ENCODE measurements around the gene RNF144A. TPM values are rescaled to one million over a fixed set of nuclear protein-coding genes. Genes with fewer than 3 reads are reported as not detected.
A peak's percentile ranks its signal among the peaks of the same experiment; 100 is the strongest.

The RNF144A gene
- total RNA-seq, 1 donor from 2014 or later: 52.8 TPM

DNA sequence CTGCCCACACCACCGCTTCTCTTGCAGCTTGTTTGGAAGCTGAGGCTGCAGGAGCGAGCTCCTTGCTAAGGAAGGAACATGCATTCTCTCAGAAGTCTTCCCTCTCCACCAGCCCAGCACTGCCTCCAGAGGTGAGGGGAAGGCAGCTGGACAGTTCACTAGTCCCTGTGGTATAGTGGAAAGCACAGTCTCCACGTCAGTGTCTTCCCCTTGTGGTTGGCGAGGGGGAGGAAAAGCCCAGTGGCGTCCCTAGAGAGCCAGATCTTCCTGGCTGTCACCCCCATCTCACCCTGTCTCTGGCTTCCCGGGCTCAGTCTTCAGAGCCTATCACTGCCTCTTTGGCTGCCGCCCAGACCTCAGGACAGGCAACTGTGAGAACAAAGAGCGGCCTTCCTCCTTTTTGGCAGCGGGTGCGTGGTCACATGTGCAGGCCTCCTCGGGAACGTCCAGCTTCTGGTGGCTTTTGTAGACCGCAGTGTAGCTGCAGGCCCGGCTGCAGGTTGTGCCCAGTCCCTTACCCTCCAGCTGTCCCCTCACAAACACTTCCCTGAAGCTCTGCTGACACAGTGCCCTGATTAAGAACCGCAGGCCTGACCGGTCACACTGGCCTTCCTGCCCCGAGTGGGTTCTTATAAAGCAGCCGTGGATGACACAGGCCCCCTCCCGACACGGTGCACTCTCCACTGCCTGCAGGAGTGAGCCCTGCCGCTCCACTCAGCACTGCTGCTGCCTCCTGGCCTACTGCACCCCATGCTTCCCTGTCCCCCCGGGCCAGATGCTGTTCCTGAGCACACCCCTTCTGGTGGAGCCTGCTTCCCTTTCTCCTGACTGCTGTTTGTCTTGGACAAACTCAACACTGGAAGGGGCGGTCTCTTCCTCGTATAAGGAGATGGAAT, 90.9 kb downstream of the RNF144A start:
- H3K36me3 Mint-ChIP-seq: peaks cover 15% of the 10 kb centered on the region
- TF ChIP-seq CTCF (IDR thresholded peaks at IDR 0.05; ENCODE audit: unreplicated experiment): no peak
- H3K27ac Mint-ChIP-seq: peak overlapping the region; percentile 86
- no peaks in the 10 kb centered on the region for H3K9me3 Mint-ChIP-seq
- DNase-seq (ENCODE audit: low spot score in 2 of 2, unreplicated experiment in 2 of 2): peak; percentile 44 to 58
- H3K4me3 Mint-ChIP-seq: no peak overlapping the region
- H3K27me3 Mint-ChIP-seq (ENCODE audit: low read depth): no peaks in the 10 kb centered on the region
- peaks cover 62% of the 10 kb centered on the region for H3K4me1 Mint-ChIP-seq

GRCh38 chr2:7009207-7009911, 92.1 kb downstream of the RNF144A start:
- peaks cover 74% of the 10 kb centered on the region for H3K4me1 Mint-ChIP-seq
- H3K36me3 Mint-ChIP-seq: peaks cover 15% of the 10 kb centered on the region
- no peak for DNase-seq (ENCODE audit: low spot score in 2 of 2, unreplicated experiment in 2 of 2)
- H3K27me3 Mint-ChIP-seq (ENCODE audit: low read depth): no peaks in the 10 kb centered on the region
- no peaks in the 10 kb centered on the region for H3K9me3 Mint-ChIP-seq
- peak overlapping the region; percentile 88 for H3K27ac Mint-ChIP-seq
- no peak overlapping the region for H3K4me3 Mint-ChIP-seq
- TF ChIP-seq CTCF (IDR thresholded peaks at IDR 0.05; ENCODE audit: unreplicated experiment): no peak

DNA sequence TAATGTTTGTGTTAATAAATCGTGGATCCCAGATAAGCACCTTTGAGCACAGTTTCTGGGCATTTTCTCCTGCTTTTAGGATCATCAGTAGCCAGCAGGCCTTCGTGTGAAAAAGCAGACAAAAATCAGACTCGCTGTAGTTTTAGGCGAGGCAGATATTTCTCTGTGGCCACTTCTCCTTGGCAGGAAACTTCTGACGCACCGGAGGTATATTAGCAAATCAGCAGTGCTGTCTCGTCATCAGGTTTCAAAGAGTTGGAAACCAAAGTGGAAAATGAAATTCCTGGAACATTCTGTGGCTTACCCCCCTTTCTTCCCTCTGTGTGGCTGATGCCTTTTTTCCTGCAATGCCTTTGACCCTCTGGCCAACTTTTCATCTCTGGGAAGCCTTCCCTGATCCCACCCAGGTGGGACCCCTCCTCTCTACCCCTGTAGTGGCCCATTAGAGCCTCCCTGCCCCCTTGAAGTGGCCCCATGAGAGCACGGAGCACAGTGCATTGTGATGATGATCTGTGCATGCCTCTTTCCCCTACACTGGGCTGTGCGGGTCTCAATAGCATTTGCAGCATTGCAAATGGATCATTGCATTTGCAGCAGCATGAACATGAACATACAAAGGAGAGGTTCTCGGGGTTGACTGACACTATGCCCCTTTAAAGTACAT, 93.3 kb downstream of the RNF144A start:
- peaks cover 11% of the 10 kb centered on the region for H3K36me3 Mint-ChIP-seq
- no peaks in the 10 kb centered on the region for H3K9me3 Mint-ChIP-seq
- no peak for DNase-seq (ENCODE audit: low spot score in 2 of 2, unreplicated experiment in 2 of 2)
- H3K4me1 Mint-ChIP-seq: peaks cover 86% of the 10 kb centered on the region
- TF ChIP-seq CTCF (IDR thresholded peaks at IDR 0.05; ENCODE audit: unreplicated experiment): no peak
- H3K27me3 Mint-ChIP-seq (ENCODE audit: low read depth): no peaks in the 10 kb centered on the region
- peak overlapping the region; percentile 70 for H3K27ac Mint-ChIP-seq
- no peak overlapping the region for H3K4me3 Mint-ChIP-seq

- Mint-ChIP-seq H3K27ac (no peak overlapping the region), H3K36me3 (peaks cover 8% of the 10 kb centered on the region)
- DNase-seq (ENCODE audit: low spot score in 2 of 2, unreplicated experiment in 2 of 2): no peak
Measured at GRCh38 chr2:7011356-7012083, 94.3 kb downstream of the RNF144A start.

More at GRCh38 chr2:7011356-7012083, 94.3 kb downstream of the RNF144A start:
- Mint-ChIP-seq H3K9me3 (no peaks in the 10 kb centered on the region), H3K4me1 (peaks cover 95% of the 10 kb centered on the region), H3K27me3 (ENCODE audit: low read depth) (no peaks in the 10 kb centered on the region), H3K4me3 (no peak overlapping the region)
- no peak for TF ChIP-seq CTCF (IDR thresholded peaks at IDR 0.05; ENCODE audit: unreplicated experiment)
